ENCODE data around the gene AP2M1.

Gene AP2M1

GRCh38 chr3:184223946-184224345 is 49.3 kb downstream of the AP2M1 start:
- POLR2A ChIA-PET: no interaction called here
- no peak for DNase-seq (ENCODE audit: extremely low spot score)
- no peak for TF ChIP-seq CTCF (IDR thresholded peaks at IDR 0.05; ENCODE audit: control extremely low read depth, extremely low read depth, low read depth, missing control alignments)
- CTCF ChIA-PET: interaction anchor here (8.6 kb wide), 1 partner anchor 13 kb away, joined by 160 read pairs; no protein-coding TSS in a partner anchor

- peak; percentile 79 for DNase-seq (ENCODE audit: extremely low spot score)
- TF ChIP-seq CTCF (IDR thresholded peaks at IDR 0.05; ENCODE audit: control extremely low read depth, extremely low read depth, low read depth, missing control alignments): peak; percentile 91
- ChIA-PET POLR2A (no interaction called here), CTCF (interaction anchor here (0.6 to 8.6 kb wide), 52 partner anchors 12 to 332 kb away, joined by 3 to 160 read pairs (median 5); partner anchors contain the start of genes ABCF3, ALG3, AP2M1 and DVL3)
Observed at GRCh38 chr3:184227481-184227935, 52.9 kb downstream of the AP2M1 start.

DNA sequence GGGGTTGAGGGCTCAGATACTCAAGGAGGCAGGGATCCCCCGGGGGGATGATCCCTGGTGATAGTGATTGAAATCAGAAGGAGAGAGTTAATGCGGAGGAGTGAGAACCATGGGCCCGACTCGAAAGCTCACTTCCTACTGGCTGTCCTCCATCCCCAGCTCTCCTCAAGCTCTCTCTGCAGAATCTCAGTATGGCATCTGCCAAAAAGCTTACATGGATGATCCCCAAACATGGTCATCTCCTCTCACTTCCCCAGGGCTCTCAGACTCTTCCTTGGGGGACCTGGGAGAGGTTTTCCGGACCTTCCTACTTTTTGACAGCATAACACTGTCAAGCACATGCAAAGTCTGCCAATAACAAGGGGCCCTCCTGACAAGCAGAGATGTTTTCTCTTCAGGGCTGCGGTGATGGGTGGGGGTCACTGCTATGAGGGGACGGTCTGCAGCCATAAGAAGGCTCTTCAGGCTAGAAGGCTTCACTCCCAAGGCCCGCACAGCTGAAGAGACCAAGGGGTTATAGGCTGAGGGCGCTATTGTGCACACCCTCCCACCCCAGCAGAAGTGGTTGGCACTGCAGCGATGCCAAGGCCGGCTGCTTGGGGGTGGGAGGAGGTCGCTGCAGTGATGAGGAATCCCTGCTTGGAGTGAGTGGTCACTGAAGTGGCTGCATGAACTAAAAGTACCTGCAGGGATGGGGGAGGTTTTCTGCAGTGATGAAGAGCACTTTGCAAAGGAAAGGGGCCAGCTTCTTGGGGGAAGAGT is 53.9 kb downstream of the AP2M1 start:
- DNase-seq (ENCODE audit: extremely low spot score): peak; percentile 27
- POLR2A ChIA-PET: no interaction called here
- CTCF ChIA-PET: interaction anchor here (0.8 to 8.6 kb wide), 35 partner anchors 11 to 333 kb away, joined by 3 to 160 read pairs (median 6); partner anchors contain the start of genes ABCF3, ALG3, AP2M1 and DVL3
- no peak for TF ChIP-seq CTCF (IDR thresholded peaks at IDR 0.05; ENCODE audit: control extremely low read depth, extremely low read depth, low read depth, missing control alignments)

DNA sequence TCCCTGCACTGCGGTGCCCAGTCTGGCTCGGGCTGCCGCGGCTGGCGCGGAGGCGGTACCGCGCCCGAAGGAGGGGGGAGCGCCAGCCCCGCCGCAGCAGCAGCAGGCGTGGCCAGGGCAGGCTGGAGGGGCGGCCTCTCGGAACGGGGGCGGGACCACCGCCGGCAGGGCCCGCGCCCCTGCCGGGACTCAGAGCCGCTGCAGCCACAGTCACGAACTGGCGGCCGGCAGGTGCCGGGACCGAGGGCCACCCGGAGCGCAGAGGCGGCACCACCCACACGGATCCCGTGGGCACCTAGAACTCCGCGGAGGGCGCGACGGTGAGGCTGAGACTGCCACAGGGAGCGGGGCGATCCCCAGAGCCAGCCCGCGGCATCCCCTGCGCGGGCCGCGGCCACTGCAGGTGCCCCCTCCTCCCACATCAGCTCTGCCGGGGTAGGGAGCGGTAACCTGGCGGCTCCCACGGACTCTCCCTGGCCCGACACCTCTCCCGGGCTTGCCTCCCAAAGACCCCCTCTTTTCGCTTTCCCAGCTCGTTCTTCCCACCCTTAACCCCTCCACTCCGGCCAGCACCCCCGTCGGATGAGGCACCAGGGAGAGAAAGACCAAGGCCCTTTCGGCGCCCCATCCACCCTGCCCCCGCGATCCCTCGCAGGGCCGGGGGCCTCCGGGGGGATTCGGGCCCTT is 54.9 kb downstream of the AP2M1 start, which contains the start of gene VWA5B2:
Gene VWA5B2 (plus strand): TSS at position 192 of the 687 bp plus-strand sequence. CDS start 944 bp downstream, outside the sequence.
- ChIA-PET CTCF (interaction anchor here (1.1 to 8.6 kb wide), 6 partner anchors 10 to 334 kb away, joined by 3 to 160 read pairs (median 38); partner anchors contain the start of gene EEF1AKMT4), POLR2A (no interaction called here)
- no peak for TF ChIP-seq CTCF (IDR thresholded peaks at IDR 0.05; ENCODE audit: control extremely low read depth, extremely low read depth, low read depth, missing control alignments)
- peak; percentile 90 for DNase-seq (ENCODE audit: extremely low spot score)

GRCh38 chr3:184230081-184230602 is 55.5 kb downstream of the AP2M1 start:
- peak; percentile 55 for DNase-seq (ENCODE audit: extremely low spot score)
- POLR2A ChIA-PET: no interaction called here
- no peak for TF ChIP-seq CTCF (IDR thresholded peaks at IDR 0.05; ENCODE audit: control extremely low read depth, extremely low read depth, low read depth, missing control alignments)
- CTCF ChIA-PET: interaction anchor here (1.1 to 8.6 kb wide), 5 partner anchors 10 to 334 kb away, joined by 3 to 160 read pairs (median 70); partner anchors contain the start of gene EEF1AKMT4
